DMS53 (cell line): ENCODE data around the gene KCNJ15.
A peak's percentile ranks its signal among the peaks of the same experiment; 100 is the strongest.

Source experiments
- DNase-seq: peaks from one replicate; lab custom pipeline; 2025; lab: John Stamatoyannopoulos, UW

Gene KCNJ15

DNA sequence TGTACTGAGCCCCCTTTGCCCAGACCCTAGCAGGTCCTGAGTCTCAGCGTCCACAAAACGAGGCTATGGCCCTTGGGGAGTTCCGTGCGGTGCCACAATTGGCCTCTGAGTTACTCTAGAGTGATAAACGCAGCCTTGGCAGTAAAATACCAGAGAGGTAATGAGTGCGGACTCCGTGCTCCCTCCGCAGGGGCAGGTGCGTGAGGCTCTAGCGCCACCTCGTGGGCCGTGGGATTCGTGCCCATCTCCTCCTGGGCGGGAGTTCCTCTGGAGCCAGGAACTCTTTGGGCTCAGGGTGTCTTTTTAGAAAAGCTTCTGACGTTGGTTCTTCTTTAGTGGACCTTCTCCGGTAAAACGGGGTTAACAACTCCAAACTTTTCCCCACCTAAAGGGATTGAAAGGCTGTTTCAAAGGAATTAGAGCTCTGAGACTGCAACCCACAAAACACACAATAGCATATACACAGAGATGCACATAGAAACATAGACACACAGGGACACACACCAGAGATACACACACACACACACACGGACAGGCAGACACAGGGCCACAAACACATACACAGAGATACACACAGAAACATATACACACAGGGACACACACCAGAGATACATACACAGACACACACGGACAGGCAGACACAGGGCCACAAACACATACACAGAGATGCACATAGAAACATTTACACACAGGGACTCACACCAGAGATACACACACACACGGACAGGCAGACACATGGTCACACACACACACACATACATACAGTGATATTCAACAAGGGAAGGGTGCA, 99.4 kb downstream of the KCNJ15 start:
- DNase-seq = peak; percentile 75
